ENCODE measurements around the gene NLRC5. TPM values are rescaled to one million over a fixed set of nuclear protein-coding genes. Genes with fewer than 3 reads are reported as not detected.

The NLRC5 gene
- total RNA-seq, 2 experiments from 2014 or later, result 135 to 153 TPM

DNA sequence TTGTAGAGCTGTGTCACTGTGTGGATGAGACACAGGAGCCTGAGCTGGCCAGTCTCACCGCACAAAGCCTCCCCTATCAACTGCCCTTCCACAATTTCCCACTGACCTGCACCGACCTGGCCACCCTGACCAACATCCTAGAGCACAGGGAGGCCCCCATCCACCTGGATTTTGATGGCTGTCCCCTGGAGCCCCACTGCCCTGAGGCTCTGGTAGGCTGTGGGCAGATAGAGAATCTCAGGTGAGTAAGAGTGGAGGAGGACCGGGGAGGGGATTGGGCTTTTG lies 37.4 kb downstream of the NLRC5 start:
- H3K27ac Mint-ChIP-seq, result peak overlapping the region; percentile 70
- ChIA-PET CTCF (interaction anchor here (1.0 to 2.0 kb wide), 3 partner anchors 10 to 63 kb away, joined by 4 to 6 read pairs (median 5); no protein-coding TSS in a partner anchor), POLR2A (interaction anchor here (1.1 to 12.3 kb wide), 6 partner anchors 10 to 37 kb away, joined by 3 to 213 read pairs (median 9); partner anchors contain the start of gene NLRC5)
- H3K9me3 Mint-ChIP-seq, result no peaks in the 10 kb centered on the region
- TF ChIP-seq, protein P1, sequence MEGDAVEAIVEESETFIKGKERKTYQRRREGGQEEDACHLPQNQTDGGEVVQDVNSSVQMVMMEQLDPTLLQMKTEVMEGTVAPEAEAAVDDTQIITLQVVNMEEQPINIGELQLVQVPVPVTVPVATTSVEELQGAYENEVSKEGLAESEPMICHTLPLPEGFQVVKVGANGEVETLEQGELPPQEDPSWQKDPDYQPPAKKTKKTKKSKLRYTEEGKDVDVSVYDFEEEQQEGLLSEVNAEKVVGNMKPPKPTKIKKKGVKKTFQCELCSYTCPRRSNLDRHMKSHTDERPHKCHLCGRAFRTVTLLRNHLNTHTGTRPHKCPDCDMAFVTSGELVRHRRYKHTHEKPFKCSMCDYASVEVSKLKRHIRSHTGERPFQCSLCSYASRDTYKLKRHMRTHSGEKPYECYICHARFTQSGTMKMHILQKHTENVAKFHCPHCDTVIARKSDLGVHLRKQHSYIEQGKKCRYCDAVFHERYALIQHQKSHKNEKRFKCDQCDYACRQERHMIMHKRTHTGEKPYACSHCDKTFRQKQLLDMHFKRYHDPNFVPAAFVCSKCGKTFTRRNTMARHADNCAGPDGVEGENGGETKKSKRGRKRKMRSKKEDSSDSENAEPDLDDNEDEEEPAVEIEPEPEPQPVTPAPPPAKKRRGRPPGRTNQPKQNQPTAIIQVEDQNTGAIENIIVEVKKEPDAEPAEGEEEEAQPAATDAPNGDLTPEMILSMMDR (IDR thresholded peaks at IDR 0.05), result no peak
- H3K27me3 Mint-ChIP-seq, result no peaks in the 10 kb centered on the region
- no peak overlapping the region for H3K4me3 Mint-ChIP-seq
- DNase-seq (no peak), ATAC-seq (no peak)
- H3K4me1 Mint-ChIP-seq (ENCODE audit: low read depth), result peaks cover 92% of the 10 kb centered on the region
- intact Hi-C loops (cut with micrococcal nuclease), result no loop called here
- H3K36me3 Mint-ChIP-seq (ENCODE audit: low read depth), result peaks cover 89% of the 10 kb centered on the region

DNA sequence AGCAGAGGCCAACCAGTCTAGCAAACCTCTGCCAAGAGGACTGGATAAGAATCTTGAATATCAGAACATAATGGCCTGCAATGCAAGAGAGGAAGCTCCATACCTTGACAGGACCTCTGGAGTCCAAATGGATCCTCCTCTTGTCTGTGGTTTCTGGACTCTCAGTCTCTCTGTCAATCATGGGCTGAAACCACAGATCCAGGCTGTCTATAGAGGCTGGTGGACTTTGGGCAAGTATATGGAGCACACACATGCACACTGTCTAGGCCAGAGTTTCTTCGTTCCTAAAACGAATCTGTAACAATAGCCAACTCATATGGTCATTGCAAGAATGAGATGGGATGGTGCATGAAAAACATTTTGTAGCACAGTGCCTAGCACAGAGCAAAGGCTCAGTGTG lies 37.7 kb downstream of the NLRC5 start:
- DNase-seq (no peak), ATAC-seq (no peak)
- Mint-ChIP-seq H3K4me1 (ENCODE audit: low read depth) (peaks cover 89% of the 10 kb centered on the region), H3K36me3 (ENCODE audit: low read depth) (peaks cover 89% of the 10 kb centered on the region), H3K4me3 (no peak overlapping the region), H3K27me3 (no peaks in the 10 kb centered on the region), H3K9me3 (no peaks in the 10 kb centered on the region), H3K27ac (peak overlapping the region; percentile 70)
- POLR2A ChIA-PET, result interaction anchor here (0.6 to 12.3 kb wide), 9 partner anchors 10 to 344 kb away, joined by 3 to 213 read pairs (median 6); partner anchors contain the start of gene NLRC5
- TF ChIP-seq, protein P1 (IDR thresholded peaks at IDR 0.05), result no peak
- CTCF ChIA-PET, result interaction anchor here (0.9 to 2.0 kb wide), 6 partner anchors 11 to 142 kb away, joined by 3 to 6 read pairs (median 4); no protein-coding TSS in a partner anchor
- intact Hi-C loops (cut with micrococcal nuclease), result no loop called here

DNA sequence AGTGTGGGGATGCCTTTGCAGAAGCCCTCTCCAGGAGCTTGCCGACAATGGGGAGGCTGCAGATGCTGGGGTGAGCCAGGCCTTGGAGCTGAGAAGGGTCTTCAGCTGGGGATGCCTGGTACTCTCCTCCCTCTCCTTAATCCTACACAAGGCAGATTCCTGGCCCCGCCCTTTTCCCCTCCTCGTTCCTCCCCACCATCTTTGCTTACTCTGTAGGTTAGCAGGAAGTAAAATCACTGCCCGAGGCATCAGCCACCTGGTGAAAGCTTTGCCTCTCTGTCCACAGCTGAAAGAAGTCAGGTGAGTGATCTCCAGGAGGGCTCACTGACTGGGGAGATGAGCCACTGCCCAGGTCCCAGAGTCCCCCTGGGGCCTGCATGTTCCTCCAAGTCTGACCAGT lies 38.7 kb downstream of the NLRC5 start:
- Mint-ChIP-seq H3K4me1 (ENCODE audit: low read depth) (peaks cover 83% of the 10 kb centered on the region), H3K27me3 (no peaks in the 10 kb centered on the region), H3K27ac (peak overlapping the region; percentile 70), H3K36me3 (ENCODE audit: low read depth) (peaks cover 83% of the 10 kb centered on the region), H3K4me3 (no peak overlapping the region), H3K9me3 (no peaks in the 10 kb centered on the region)
- no peak for ATAC-seq
- DNase-seq, result no peak
- ChIA-PET CTCF (interaction anchor here (0.9 to 2.0 kb wide), 7 partner anchors 10 to 141 kb away, joined by 3 to 6 read pairs (median 3); no protein-coding TSS in a partner anchor), POLR2A (interaction anchor here (0.6 to 12.3 kb wide), 9 partner anchors 9 to 83 kb away, joined by 3 to 213 read pairs (median 4); partner anchors contain the start of gene NLRC5)
- intact Hi-C loops (cut with micrococcal nuclease), result no loop called here
- TF ChIP-seq, protein P1 (IDR thresholded peaks at IDR 0.05), result no peak

DNA sequence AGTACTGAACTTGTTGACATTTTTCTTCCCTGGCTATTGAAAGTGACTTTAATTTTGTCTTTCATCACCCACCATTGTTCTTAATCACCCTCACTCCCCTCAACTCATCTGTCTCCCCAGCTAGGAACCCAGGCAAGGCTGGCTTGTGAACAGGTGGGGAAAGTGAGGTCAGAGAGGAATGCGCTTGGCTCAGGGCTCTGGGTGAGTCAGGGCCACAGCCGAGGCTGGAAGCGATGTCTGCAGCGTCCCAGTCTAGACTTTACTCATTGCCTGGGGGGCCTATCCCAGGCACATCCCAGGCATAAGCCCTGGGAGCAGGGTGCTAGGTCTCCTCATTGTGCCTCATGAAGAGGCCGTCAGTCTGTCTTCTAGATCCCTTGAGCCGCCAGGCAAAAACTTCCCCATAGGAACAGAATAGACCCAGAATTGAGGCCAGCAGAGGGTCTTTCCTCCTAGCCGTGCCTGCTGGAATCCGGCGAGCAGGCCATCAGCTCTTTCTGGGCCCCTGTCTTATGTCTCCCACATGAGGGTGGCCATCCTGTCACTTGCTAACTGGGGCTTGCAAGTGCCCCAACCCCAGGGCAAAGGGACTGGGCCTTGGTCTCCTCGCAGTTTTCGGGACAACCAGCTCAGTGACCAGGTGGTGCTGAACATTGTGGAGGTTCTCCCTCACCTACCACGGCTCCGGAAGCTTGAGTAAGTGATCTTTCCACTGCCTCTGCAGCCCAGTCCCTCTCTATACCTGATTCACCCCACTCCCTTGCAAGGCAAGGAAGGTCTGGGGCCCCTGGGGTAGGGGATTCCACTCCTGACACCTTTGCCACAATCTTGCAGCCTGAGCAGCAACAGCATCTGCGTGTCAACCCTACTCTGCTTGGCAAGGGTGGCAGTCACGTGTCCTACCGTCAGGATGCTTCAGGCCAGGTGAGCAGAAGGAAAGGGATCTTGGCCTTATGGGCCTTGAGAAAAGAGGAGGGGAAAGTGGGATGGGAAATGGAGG lies 40.1 kb downstream of the NLRC5 start:
- ATAC-seq (peak; percentile 70), DNase-seq (peak; percentile 53)
- Mint-ChIP-seq H3K4me1 (ENCODE audit: low read depth) (peaks cover 83% of the 10 kb centered on the region), H3K9me3 (no peaks in the 10 kb centered on the region), H3K36me3 (ENCODE audit: low read depth) (peaks cover 82% of the 10 kb centered on the region), H3K27me3 (no peaks in the 10 kb centered on the region), H3K27ac (peak overlapping the region; percentile 70), H3K4me3 (no peak overlapping the region)
- ChIA-PET POLR2A (interaction anchor here (1.0 to 14.8 kb wide), 6 partner anchors 7 to 441 kb away, joined by 3 to 213 read pairs (median 9); partner anchors contain the start of genes MT3 and NLRC5), CTCF (interaction anchor here (1.1 to 1.4 kb wide), 2 partner anchors 9 to 55 kb away, joined by 3 to 5 read pairs; no protein-coding TSS in a partner anchor)
- TF ChIP-seq, protein P1 (IDR thresholded peaks at IDR 0.05), result no peak
- intact Hi-C loops (cut with micrococcal nuclease), result no loop called here
